GM21423 (cell line): Measurements from ENCODE around the gene TSPY8.
"Not testable (repeated sequence)": the region's sequence is repeated elsewhere in the genome, so short reads cannot be mapped to it uniquely, and the experiment has no call there.

Experiments
- ATAC-seq: cut with Tn5 transposase; IDR thresholded peaks from one replicate; pipeline ENCODE4 v1.9.1; 2021; ENCODE audit warnings: mild to moderate bottlenecking, moderate library complexity; ENCODE audit not compliant: unreplicated experiment

TSPY8 gene, protein sequence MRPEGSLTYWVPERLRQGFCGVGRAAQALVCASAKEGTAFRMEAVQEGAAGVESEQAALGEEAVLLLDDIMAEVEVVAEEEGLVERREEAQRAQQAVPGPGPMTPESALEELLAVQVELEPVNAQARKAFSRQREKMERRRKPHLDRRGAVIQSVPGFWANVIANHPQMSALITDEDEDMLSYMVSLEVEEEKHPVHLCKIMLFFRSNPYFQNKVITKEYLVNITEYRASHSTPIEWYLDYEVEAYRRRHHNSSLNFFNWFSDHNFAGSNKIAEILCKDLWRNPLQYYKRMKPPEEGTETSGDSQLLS

DNA sequence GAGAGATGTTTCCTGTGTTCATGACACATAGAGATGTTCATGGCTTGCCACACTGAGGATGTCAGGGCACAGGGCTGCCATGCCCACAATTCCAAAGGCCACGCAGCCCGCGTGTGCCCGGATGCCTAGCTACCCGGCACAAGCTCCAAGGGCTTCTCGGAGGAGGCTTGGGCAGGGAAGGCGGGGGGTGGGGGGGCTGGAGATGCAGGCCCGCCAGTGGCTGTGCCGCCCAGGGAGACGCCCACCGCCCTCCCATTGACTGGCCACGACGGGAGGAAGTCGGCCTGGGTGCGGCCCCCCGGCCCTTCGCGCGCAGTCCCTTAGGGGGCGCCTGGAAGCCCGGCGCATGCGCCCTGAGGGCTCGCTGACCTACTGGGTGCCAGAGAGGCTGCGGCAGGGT, at the start of gene TSPY8:
Gene TSPY8, plus strand, starts transcription at position 301 of the 400 bp plus-strand sequence. Its CDS starts 46 bp downstream, at position 347.
- not testable (repeated sequence) for ATAC-seq

DNA sequence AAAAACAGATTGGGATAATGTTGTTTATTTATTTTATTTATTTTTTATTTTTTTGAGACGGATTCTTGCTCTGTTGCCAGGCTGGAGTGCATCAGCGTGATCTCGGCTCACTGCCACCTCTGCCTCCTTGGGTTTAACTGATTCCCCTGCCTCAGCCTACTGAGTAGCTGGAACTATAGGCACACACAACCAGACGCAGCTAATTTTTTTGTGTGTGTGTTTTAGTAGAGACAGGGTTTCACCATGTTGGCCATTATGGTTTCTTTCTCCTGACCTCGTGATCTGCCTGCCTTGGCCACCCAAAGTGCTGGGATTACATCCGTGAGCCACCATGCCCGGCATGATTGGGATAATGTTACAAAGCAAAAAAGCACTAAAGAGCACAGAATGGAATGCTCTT, 36.6 kb upstream of the TSPY8 start:
- ATAC-seq: no peak

DNA sequence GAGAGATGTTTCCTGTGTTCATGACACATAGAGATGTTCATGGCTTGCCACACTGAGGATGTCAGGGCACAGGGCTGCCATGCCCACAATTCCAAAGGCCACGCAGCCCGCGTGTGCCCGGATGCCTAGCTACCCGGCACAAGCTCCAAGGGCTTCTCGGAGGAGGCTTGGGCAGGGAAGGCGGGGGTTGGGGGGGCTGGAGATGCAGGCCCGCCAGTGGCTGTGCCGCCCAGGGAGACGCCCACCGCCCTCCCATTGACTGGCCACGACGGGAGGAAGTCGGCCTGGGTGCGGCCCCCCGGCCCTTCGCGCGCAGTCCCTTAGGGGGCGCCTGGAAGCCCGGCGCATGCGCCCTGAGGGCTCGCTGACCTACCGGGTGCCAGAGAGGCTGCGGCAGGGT, 20.4 kb upstream of the TSPY8 start, which contains the start of gene TSPY4:
Gene TSPY4, plus strand, starts transcription at position 301 of the 400 bp plus-strand sequence. Its CDS starts 46 bp downstream, at position 347.
- not testable (repeated sequence) for ATAC-seq

DNA sequence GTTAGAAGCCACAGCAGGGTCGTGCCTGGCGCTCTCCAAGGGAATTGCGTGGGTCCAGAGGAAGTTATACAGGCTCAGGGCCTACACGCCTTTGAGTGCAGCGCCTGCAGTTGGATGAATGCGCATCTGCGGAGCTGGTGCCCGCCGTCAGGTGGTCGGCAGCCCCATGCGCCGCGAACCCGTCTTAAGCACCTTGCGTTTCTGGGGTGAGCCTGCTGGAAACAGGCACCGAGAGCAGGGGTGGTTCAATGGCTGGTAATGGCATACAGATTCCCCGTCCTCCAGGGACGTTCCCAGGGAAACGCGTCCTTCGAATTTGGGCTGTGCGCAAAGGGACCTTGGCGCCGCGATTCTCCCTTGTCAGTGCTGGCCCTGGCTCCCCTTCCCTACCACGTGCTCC, 38.9 kb downstream of the TSPY8 start:
- ATAC-seq: not testable (repeated sequence)

DNA sequence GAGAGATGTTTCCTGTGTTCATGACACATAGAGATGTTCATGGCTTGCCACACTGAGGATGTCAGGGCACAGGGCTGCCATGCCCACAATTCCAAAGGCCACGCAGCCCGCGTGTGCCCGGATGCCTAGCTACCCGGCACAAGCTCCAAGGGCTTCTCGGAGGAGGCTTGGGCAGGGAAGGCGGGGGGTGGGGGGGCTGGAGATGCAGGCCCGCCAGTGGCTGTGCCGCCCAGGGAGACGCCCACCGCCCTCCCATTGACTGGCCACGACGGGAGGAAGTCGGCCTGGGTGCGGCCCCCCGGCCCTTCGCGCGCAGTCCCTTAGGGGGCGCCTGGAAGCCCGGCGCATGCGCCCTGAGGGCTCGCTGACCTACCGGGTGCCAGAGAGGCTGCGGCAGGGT, 40.5 kb downstream of the TSPY8 start, which contains the start of gene TSPY3:
Gene TSPY3, plus strand, starts transcription at position 301 of the 400 bp plus-strand sequence. Its CDS starts 46 bp downstream, at position 347.
- not testable (repeated sequence) for ATAC-seq
